HCT116 (cell line): ENCODE measurements around the gene RGS17.

Experiments used
- ATF3 ChIP-seq: IDR thresholded peaks from 2 replicates; pipeline ENCODE4 v1.6.1; 2012
- CEBPB ChIP-seq: IDR thresholded peaks from 2 replicates; pipeline ENCODE4 v1.6.1; 2012; ENCODE audit warnings: low read depth
- CTCF ChIP-seq, 3 experiments: fragments of 200-600 bp in 1 of 3; sonication (generic) in 1 of 3; IDR thresholded peaks in 2 of 3; conservative IDR thresholded peaks in 1 of 3; 2 replicates each; pipeline ENCODE4 v1.5.1; 2012 to 2017; ENCODE audit warnings: low read depth in 2 of 3, low read length in 2 of 3, antibody characterized with exemption in 1 of 3, borderline replicate concordance in 1 of 3, control low read depth in 1 of 3, mild to moderate bottlenecking in 1 of 3, mixed read lengths in 1 of 3, mixed run types in 1 of 3, moderate library complexity in 1 of 3; ENCODE audit not compliant: insufficient read depth in 1 of 3
- EZH2 ChIP-seq: fragments of 200-600 bp; sonication (generic); IDR thresholded peaks from 2 replicates; pipeline ENCODE4 v1.6.1; 2017; ENCODE audit warnings: antibody characterized with exemption, mixed run types
- EZH2phosphoT487 ChIP-seq: fragments of 200-600 bp; IDR thresholded peaks from 2 replicates; pipeline ENCODE4 v1.6.1; 2018; ENCODE audit warnings: antibody characterized with exemption, borderline replicate concordance
- JUND ChIP-seq: IDR thresholded peaks from 2 replicates; pipeline ENCODE4 v1.6.1; 2012
- MAX ChIP-seq: IDR thresholded peaks from 2 replicates; pipeline ENCODE4 v1.6.1; 2012
- POLR2A ChIP-seq: IDR thresholded peaks from 2 replicates; pipeline ENCODE4 v1.7.0; 2011; ENCODE audit warnings: borderline replicate concordance; ENCODE audit not compliant: insufficient read depth, insufficient read length; ENCODE audit errors: extremely low read depth
- RAD21 ChIP-seq: IDR thresholded peaks from 2 replicates; pipeline ENCODE4 v1.6.1; 2012; ENCODE audit warnings: low read depth, mild to moderate bottlenecking
- SIN3A ChIP-seq: IDR thresholded peaks from 2 replicates; pipeline ENCODE4 v1.6.1; 2012; ENCODE audit warnings: low read depth
- SP1 ChIP-seq: IDR thresholded peaks from 2 replicates; pipeline ENCODE4 v1.6.1; 2012; ENCODE audit warnings: low read depth
- ZBTB33 ChIP-seq: IDR thresholded peaks from 2 replicates; pipeline ENCODE4 v1.6.1; 2011; ENCODE audit warnings: mild to moderate bottlenecking, low read length, moderate library complexity; ENCODE audit not compliant: insufficient replicate concordance; ENCODE audit errors: extremely low read depth

- TF ChIP-seq CTCF (IDR thresholded peaks at IDR 0.05 in 2 of 3, conservative IDR thresholded peaks at IDR 0.05 in 1 of 3; ENCODE audit: borderline replicate concordance in 1 of 3, insufficient read depth in 1 of 3, low read depth in 2 of 3, low read length in 2 of 3): no peak
- TF ChIP-seq SP1: no peak
- no peak for TF ChIP-seq EZH2
- TF ChIP-seq RAD21: no peak
- TF ChIP-seq ATF3: no peak
- no peak for TF ChIP-seq SIN3A
- TF ChIP-seq JUND: no peak
- no peak for TF ChIP-seq POLR2A
- TF ChIP-seq ZBTB33: no peak
- TF ChIP-seq MAX: no peak
- no peak for TF ChIP-seq CEBPB
- no peak for TF ChIP-seq EZH2phosphoT487
Measured at GRCh38 chr6:153129873-153130514, 1.1 kb downstream of the RGS17 start.
